ENCODE results near the gene KIAA0319L. TPM values are rescaled to one million over a fixed set of nuclear protein-coding genes. Genes with fewer than 3 reads are reported as not detected.

The KIAA0319L gene
- total RNA-seq, 1 experiment from 2014 or later, result 20.9 TPM

DNA sequence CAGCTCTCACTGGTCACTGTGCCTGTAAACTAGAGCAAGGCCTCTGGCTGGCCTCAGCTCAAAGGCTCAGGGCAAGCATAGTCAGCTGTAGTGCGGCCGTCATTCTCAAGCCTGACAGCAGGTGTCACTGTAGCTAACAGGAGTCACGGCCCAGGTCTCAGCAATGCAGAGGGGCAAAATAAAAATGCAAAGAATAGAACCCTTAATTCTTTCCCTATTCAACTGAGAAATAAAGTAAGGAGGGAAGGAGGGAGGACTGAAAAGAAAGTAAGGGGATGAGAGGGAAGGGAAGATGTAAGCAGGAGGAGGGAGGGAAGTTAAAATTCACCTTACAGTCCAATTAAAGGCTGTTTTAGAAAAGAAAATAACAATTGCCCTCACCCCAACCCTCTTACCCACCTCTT lies 106.1 kb downstream of the KIAA0319L start:
- Histone ChIP-seq H3K4me1 (ENCODE audit: insufficient read depth, low read length) (peaks cover 36% of the 10 kb centered on the region), H3K36me3 (ENCODE audit: low read depth, low read length) (peaks cover 20% of the 10 kb centered on the region), H3K79me2 (ENCODE audit: low read length) (no peaks in the 10 kb centered on the region), H3K4me2 (ENCODE audit: low read length) (no peak overlapping the region), H3F3A (ENCODE audit: low read length, unreplicated experiment) (peaks cover 9% of the 10 kb centered on the region), H4K20me1 (ENCODE audit: low read length) (no peaks in the 10 kb centered on the region), H3K9ac (ENCODE audit: low read length) (no peak overlapping the region), H3K4me3 (ENCODE audit: low read length) (no peak overlapping the region), H2AFZ (ENCODE audit: low read length) (no peak overlapping the region), H3K9me3 (ENCODE audit: low read length) (no peaks in the 10 kb centered on the region), H3K9me2 (replicated peaks; ENCODE audit: low read length) (no peaks in the 10 kb centered on the region), H3K27me3 (ENCODE audit: low read length) (no peaks in the 10 kb centered on the region), H3K27ac (ENCODE audit: low read length) (no peak overlapping the region)
- ChIA-PET CTCF (interaction anchor here (0.6 to 2.2 kb wide), 8 partner anchors 16 to 264 kb away, joined by 3 to 16 read pairs (median 5); partner anchors contain the start of genes KIAA0319L and NCDN), POLR2A (ENCODE audit: unreplicated experiment) (no interaction called here)
- ATAC-seq (peak; percentile 79), DNase-seq (peak; percentile 83)
- BruUV-seq (replicated peaks), result no TSS peak
- intact Hi-C loops (cut with micrococcal nuclease), result loop anchor here (1.0 to 5.0 kb wide), 5 partner anchors 56 to 321 kb away; no protein-coding TSS in a partner anchor
- TF ChIP-seq EZH2 (IDR thresholded peaks at IDR 0.05; ENCODE audit: low read length, unreplicated experiment) (no peak), EZH2phosphoT487 (IDR thresholded peaks at IDR 0.05; ENCODE audit: borderline replicate concordance, low read length) (no peak)
- TF ChIP-seq, protein P1, sequence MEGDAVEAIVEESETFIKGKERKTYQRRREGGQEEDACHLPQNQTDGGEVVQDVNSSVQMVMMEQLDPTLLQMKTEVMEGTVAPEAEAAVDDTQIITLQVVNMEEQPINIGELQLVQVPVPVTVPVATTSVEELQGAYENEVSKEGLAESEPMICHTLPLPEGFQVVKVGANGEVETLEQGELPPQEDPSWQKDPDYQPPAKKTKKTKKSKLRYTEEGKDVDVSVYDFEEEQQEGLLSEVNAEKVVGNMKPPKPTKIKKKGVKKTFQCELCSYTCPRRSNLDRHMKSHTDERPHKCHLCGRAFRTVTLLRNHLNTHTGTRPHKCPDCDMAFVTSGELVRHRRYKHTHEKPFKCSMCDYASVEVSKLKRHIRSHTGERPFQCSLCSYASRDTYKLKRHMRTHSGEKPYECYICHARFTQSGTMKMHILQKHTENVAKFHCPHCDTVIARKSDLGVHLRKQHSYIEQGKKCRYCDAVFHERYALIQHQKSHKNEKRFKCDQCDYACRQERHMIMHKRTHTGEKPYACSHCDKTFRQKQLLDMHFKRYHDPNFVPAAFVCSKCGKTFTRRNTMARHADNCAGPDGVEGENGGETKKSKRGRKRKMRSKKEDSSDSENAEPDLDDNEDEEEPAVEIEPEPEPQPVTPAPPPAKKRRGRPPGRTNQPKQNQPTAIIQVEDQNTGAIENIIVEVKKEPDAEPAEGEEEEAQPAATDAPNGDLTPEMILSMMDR (conservative IDR thresholded peaks at IDR 0.05; ENCODE audit: low read depth, low read length), result peak; percentile 92

DNA sequence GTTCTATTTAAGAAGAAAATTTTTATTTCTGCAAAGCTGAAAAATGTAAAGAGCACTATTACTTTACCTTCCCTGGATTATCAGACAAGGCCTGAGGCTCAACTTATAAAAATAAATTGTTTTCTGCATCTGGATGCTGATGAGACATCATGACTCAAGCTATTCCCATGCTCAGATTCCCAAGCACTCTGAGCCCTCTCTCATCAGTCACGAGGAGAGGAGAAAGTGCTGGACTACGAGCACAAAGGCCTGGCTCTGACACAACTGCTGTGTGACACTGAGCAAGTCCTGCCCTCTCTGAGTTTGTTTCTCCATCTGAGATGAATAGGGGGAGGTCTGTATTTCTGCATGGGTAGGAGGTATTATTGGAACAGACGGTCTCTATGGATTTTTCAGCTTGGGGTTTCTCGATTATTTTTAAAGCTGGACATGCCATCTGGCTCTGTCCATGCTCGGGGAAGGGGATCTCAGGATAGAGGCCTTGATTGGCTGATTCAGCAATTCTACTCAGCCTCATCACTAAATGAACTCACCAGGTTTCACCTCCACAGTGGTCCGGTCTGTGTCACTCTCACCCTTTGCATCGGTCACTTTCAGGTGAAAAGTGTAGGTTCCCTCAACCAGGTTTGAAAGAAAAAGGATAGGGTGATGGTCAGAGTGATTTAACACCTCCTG lies 107.7 kb downstream of the KIAA0319L start:
- POLR2A ChIA-PET (ENCODE audit: unreplicated experiment), result interaction anchor here (0.6 kb wide), 1 partner anchor 115 kb away, joined by 6 read pairs; no protein-coding TSS in a partner anchor
- Histone ChIP-seq H4K20me1 (ENCODE audit: low read length) (no peaks in the 10 kb centered on the region), H2AFZ (ENCODE audit: low read length) (no peak overlapping the region), H3K27me3 (ENCODE audit: low read length) (no peaks in the 10 kb centered on the region), H3K36me3 (ENCODE audit: low read depth, low read length) (peaks cover 20% of the 10 kb centered on the region), H3K4me2 (ENCODE audit: low read length) (peak overlapping the region; percentile 67), H3F3A (ENCODE audit: low read length, unreplicated experiment) (peaks cover 9% of the 10 kb centered on the region), H3K9ac (ENCODE audit: low read length) (peak overlapping the region; percentile 76), H3K4me1 (ENCODE audit: insufficient read depth, low read length) (peaks cover 27% of the 10 kb centered on the region), H3K27ac (ENCODE audit: low read length) (peak overlapping the region; percentile 94), H3K9me2 (replicated peaks; ENCODE audit: low read length) (no peaks in the 10 kb centered on the region), H3K9me3 (ENCODE audit: low read length) (no peaks in the 10 kb centered on the region), H3K4me3 (ENCODE audit: low read length) (no peak overlapping the region; the same call in 1 of the 2 replicates), H3K79me2 (ENCODE audit: low read length) (no peaks in the 10 kb centered on the region)
- ATAC-seq (peak; percentile 81), DNase-seq (peak; percentile 88)
- intact Hi-C loops (cut with micrococcal nuclease), result loop anchor here (2.0 to 5.0 kb wide), 3 partner anchors 58 to 323 kb away; no protein-coding TSS in a partner anchor
- no TSS peak for BruUV-seq (replicated peaks)
- TF ChIP-seq, protein P1 (conservative IDR thresholded peaks at IDR 0.05; ENCODE audit: low read depth, low read length), result no peak
- TF ChIP-seq EZH2 (IDR thresholded peaks at IDR 0.05; ENCODE audit: low read length, unreplicated experiment) (no peak), EZH2phosphoT487 (IDR thresholded peaks at IDR 0.05; ENCODE audit: borderline replicate concordance, low read length) (no peak)
- CTCF ChIA-PET, result interaction anchor here (0.8 to 1.3 kb wide), 3 partner anchors 115 to 320 kb away, joined by 3 to 4 read pairs (median 4); partner anchors contain the start of gene CLSPN

DNA sequence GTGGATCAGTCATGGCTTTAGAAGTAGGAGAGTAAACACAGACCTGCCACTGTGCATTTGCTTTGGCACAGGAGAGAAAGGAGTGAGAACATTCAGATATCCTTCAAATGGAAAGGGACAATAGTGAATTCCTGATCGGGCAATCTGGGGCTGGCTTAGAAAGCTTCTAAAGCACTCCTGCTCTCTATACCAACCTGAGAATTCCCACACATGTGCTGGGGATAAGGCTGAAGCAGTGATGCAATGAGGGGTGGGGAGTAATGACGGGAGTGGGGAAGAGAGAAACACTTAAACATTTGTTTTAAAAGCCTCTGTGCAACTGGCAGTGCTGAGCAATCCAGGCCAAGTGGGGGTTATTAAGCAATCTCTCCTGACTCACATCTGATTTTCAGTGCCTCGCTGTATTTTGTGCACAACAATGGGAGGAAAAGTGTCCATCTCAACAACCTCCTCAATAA lies 108.8 kb downstream of the KIAA0319L start:
- Histone ChIP-seq H3K4me2 (ENCODE audit: low read length) (peak overlapping the region; percentile 67), H3K27me3 (ENCODE audit: low read length) (no peaks in the 10 kb centered on the region), H2AFZ (ENCODE audit: low read length) (no peak overlapping the region), H3K9me2 (replicated peaks; ENCODE audit: low read length) (no peaks in the 10 kb centered on the region), H3K9ac (ENCODE audit: low read length) (peak overlapping the region; percentile 76), H3K4me1 (ENCODE audit: insufficient read depth, low read length) (peaks cover 23% of the 10 kb centered on the region), H4K20me1 (ENCODE audit: low read length) (no peaks in the 10 kb centered on the region), H3K4me3 (ENCODE audit: low read length) (peak overlapping the region; percentile 25; the same call in 1 of the 2 replicates), H3F3A (ENCODE audit: low read length, unreplicated experiment) (peaks cover 9% of the 10 kb centered on the region), H3K9me3 (ENCODE audit: low read length) (no peaks in the 10 kb centered on the region), H3K79me2 (ENCODE audit: low read length) (no peaks in the 10 kb centered on the region), H3K36me3 (ENCODE audit: low read depth, low read length) (peaks cover 23% of the 10 kb centered on the region), H3K27ac (ENCODE audit: low read length) (peak overlapping the region; percentile 94)
- BruUV-seq (replicated peaks), result no TSS peak
- no peak for TF ChIP-seq EZH2phosphoT487 (IDR thresholded peaks at IDR 0.05; ENCODE audit: borderline replicate concordance, low read length)
- TF ChIP-seq, protein P1 (conservative IDR thresholded peaks at IDR 0.05; ENCODE audit: low read depth, low read length), result no peak
- no peak for TF ChIP-seq EZH2 (IDR thresholded peaks at IDR 0.05; ENCODE audit: low read length, unreplicated experiment)
- ChIA-PET POLR2A (ENCODE audit: unreplicated experiment) (no interaction called here), CTCF (no interaction called here)
- intact Hi-C loops (cut with micrococcal nuclease), result no loop called here
- ATAC-seq (peak; percentile 23; the same call in 1 of the 2 replicates), DNase-seq (peak; percentile 82)

Measured in PC-3 (cell line).